GM18870 (cell line): Measurements from ENCODE around the gene SMAGP.
"Not testable (repeated sequence)": the region's sequence is repeated elsewhere in the genome, so short reads cannot be mapped to it uniquely, and the experiment has no call there.

Experiments
- ATAC-seq: cut with Tn5 transposase; IDR thresholded peaks from one replicate; pipeline ENCODE4 v1.9.1; 2021; ENCODE audit warnings: moderate library complexity; ENCODE audit not compliant: unreplicated experiment

Gene SMAGP, protein sequence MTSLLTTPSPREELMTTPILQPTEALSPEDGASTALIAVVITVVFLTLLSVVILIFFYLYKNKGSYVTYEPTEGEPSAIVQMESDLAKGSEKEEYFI

DNA sequence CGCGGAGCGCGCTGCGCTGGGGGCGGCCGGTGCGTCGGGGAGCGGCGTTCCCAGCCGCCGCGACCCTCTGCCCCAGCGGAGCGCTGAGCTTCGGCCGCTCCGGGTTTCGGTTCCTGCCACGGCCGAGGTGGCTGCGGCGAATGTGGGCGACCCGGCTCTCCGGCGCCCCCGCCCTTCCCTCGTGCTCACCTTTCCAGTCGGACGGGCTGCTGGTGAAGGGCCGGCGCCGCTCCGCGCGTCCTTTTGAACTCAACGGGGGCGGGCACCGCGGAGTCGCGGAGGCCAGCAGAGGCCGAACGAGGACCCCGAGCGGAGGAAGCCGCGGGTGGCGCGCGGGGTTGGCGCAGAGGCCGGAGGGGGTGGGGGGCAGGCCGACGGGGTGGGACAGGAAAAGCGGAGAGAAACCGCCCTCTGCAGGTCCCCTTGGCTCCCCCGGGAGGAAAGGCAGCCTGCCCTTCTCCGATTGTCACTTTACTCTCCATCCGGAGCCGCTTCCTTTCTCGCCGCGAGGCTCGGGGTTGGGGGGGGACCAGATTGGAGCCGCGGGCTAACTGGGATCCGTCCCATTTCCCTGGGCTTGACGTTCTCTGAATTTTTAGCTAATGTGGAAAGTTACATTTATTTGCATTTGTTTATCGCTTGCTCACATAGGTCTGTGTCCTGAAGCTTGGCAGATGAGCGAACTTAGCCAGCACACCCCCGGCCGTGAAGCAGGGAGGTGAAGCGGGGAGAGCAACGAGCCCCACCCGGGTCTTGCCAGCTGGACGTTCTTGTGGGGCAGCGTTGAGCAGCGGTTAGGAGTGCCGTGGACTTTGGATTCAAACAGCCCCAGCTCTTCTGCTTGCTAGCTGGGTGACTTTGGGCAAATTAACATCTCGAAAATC lies at the start of gene SMAGP:
TSS of gene SMAGP (minus strand) at position 349 of the 884 bp plus-strand sequence. CDS start 1,137 bp downstream, outside the sequence.
- ATAC-seq: no peak

DNA sequence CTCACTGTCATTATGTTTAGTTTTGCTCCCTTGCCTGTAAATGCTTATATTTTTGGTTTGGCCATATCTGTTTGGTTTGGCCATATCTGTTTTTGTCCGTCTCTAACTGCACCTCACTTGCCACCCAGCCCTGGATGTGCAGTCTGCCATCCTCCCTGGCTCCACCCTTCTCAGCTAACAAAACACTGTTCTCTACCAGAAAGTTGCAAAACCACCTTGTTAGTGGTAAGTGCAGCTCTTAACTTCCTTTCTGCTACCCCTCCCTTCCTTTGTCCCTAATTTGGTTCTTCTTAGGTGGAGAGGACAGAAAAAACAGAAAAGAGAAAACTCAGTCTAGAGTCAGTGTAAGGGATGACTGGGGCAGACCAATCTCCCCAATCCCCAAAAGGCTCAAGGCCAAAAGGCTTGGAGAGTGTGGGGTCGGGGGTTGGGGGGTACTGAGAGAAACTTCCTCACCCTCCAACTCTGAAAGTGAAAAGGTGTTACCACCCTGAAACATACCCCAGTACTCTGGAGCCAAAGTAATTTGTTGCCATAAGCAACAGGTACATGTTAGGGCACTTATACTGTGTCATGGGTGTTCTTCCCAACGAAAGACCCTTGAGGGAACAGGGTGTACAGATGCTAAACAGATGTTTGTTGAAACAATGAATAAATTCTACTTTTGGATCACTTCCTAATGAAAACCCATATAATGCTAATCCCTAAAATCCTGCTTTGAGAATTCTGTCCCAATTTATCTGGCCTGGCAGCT lies 48.8 kb upstream of the SMAGP start:
- peak; percentile 57 for ATAC-seq

DNA sequence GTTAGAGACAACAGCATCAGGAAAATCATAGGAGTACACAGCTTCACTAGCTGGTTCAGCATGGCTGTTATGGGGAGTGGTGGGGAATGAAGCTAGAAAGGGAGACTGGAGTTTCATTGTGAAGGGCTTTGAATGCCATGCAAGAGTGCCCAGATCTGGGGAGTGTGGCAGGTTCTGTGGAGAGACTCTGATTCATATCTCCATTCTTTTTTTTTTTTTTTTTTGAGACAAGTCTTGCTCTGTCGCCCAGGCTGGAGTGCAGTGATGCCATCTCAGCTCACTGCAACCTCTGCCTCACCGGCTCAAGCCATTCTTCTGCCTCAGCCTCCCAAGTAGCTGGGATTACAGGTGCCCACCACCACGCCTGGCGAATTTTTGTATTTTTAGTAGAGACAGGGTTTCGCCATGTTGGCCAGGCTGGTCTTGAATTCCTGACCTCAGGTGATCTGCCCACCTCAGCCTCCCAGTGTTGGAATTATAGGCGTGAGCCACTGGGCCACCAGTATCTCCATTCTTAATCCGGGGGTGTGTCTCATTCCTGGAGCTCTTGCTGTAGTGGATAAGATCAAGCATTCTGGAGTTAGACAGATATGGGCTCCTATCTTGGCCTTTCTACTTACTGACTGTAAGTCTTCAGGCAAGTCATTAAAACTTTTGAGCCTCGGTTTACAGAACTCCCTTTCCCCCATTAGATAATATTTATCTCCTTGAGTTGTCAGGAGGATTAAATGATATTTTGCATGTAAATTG lies 48.0 kb upstream of the SMAGP start:
- not testable (repeated sequence) for ATAC-seq

- ATAC-seq: no peak
These were observed 41.2 kb upstream of the SMAGP start for GRCh38 chr12:51311389-51311788.

GRCh38 chr12:51307655-51308593 lies 37.7 kb upstream of the SMAGP start:
- ATAC-seq: no peak

DNA sequence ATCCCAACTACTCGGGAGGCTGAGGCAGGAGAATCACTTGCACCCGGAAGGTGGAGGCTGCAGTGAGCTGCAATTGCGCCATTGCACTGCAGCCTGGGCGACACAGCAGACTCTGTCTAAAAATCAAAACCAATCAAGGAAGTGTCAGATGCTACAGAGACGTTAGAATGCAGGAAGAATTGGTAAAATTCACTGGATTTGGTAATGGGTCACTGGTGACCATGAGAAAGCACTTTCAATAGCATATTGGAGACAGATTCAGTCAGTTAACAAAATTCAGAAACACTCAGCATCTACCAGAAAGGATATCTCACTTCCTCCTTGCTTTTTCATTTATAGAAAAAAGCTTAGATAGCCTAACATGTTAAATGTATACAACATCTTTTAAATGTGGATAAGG lies 36.3 kb upstream of the SMAGP start:
- ATAC-seq: no peak

- not testable (repeated sequence) for ATAC-seq
These were observed 30.6 kb upstream of the SMAGP start for GRCh38 chr12:51300768-51301167.

DNA sequence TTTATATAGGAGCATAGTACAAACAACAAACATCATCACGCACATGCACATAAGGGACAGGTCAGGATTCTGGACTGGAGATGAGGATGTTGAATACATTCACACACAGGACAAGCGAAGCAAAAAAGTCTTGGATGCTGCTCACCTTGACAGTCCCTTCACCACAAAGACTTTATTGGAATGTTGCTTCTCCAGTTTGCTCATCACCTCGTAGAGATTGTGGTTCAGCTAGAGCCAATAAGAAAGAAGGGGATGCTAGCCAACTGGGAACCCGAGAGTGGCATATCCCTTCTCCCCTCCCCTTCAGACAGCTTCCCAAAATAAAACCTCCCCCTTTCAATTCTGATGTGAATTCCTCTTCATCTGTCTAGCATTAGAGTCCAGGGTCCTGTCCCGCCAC lies 25.4 kb upstream of the SMAGP start:
- ATAC-seq: no peak

- ATAC-seq: not testable (repeated sequence)
These were observed 23.9 kb upstream of the SMAGP start for GRCh38 chr12:51294097-51294496.

DNA sequence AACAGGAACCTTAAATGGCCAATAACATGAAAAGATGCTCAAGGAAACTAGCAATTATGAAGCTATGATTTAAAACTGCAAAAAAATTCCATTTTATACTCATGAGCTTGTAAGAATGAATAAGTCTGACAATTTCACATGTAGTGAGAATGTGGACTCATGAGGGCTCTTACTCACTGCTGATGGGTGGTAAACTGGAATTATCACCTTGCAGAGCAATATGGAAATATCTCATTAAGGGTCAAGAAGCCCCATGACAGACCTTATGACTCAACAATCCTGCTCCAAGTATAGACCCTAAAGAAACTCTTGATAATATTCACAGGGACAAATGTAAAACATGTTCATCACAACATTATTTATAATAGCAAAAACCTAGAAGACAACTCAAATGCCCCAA lies 23.5 kb upstream of the SMAGP start:
- no peak for ATAC-seq

DNA sequence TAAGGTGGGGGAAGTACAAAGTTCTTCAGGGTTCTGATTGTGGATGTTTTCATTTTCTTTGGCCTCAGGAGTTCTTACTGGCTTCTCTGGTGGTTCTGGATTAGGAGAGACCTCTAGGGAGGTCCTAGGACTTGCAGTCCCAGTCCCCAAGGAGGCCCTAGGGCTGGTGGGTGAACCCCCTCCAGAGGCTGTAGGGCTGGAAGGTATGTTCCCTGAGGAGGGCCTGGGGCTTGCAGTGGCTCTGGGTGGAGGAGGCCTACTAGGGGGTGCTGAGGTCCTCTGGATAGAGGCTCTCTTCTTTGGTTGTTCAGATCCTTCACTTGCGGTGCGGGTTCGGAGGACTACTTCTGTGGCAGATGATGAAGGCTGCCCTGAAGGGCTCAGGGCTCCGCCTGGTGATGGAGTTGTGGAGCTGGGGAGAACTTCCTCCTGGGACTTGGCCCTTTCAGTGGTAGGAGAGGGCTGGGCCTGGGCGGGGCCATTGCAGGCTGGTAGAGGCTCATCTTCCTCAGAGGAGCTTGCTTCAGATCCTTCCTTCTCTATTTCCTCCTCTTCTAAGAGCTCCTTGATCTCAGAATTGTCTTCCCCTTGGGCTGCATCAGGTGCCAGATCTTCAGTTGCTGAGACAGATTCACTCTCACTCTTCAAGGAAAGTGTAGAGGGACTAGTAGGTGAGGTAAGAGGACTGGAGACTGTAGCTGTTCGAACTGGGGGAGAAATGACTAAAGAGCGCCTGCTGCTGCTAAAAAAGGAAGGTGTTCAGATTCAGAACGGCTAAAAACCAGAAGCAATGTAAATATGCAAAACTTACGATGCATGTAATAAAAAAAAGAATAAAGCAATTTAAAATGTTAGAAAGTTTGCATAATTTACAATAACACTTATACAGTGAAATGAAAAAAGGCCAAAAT lies 21.6 kb upstream of the SMAGP start:
- not testable (repeated sequence) for ATAC-seq

DNA sequence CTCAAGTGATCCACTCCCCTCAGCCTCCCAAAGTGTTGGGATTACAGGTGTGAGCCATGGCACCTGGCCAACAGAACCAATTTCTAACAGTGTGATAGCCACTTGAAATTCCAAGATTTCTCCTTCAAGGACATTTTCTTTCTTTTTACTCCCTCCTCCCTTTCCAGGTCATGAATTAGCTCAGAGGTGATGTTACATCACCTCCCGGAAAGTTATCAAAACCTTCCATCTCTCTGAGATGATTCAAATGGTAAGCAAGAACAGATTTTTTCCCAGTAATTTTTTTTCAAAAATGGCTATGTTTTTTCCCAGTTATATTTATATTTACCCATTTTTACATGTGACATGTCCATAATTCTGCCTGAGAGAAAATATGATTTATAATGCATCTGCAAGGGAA lies 15.6 kb upstream of the SMAGP start:
- ATAC-seq: no peak

DNA sequence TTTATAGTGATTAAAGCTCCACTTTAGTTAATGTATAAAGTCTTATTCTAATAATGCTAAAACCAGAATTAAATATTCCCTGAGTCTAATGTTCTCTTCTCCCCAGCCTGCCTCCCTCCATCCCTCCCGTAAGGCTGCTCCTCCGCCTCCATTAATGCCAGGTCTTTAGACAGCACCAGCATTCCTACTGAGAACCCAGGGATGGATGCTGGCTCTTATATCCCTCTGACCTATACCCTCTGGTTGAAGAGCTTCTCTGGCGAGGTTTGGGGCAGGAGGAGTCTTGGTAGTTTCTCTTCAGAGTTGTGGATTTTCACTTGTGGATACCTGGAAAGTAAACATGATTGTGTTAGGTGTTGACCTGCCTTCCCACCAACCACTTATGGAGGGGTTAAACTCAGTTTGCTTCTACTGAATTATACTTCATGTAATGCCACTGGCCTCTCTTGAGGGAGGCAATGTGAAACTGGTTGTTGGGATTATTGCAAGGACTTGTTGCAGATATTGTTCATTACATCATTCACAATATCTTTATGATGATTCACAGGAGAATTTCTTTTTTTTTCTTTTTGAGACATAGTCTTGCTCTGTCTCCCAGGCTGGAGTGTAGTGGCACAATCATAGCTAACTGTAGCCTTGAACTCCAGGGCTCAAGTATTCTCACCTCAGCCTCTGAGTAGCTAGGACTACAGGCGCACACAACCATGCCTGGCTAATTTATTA lies 11.1 kb upstream of the SMAGP start:
- no peak for ATAC-seq

GRCh38 chr12:51275088-51275487 lies 4.9 kb upstream of the SMAGP start:
- no peak for ATAC-seq

GRCh38 chr12:51272810-51273209 lies 2.6 kb upstream of the SMAGP start:
- ATAC-seq: not testable (repeated sequence)

DNA sequence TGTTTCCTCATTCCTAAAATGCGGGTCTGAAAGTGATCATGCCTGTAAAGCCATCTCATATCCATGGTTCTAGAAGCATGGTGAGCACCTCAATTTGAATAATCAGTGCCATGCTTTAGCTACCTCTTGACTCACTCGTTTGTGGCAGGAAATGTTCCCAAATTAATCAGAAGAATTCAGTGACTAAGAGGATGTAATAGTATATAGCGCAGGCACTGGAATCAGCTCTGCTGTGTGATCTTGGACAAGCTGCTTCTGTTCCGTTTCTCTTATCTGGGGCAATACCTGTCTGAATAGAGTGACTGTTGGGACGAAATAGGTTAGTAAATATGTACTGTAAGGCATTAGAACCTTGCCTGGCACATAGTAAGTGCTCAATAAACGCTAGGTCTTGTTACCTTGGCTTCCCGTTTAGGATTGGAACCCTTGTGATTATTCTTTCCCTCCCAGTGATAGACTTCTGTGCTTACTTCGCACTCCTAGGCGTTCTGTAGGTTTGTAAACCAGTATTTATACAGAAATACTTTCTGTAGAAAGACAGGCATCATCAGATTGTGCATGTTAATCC lies 820 bp upstream of the SMAGP start:
- ATAC-seq: no peak

GRCh38 chr12:51269174-51270066 lies 795 bp downstream of the SMAGP start:
- ATAC-seq: no peak
